Activated T-cell treated with anti-CD3 and anti-CD28 coated beads, Interleukin-2, amount 50 U/mL, for 72 hours (primary cell): ENCODE measurements around the gene CCDC9. TPM values are rescaled to one million over a fixed set of nuclear protein-coding genes. Genes with fewer than 3 reads are reported as not detected.
A peak's percentile ranks its signal among the peaks of the same experiment; 100 is the strongest.

Source experiments
- ATAC-seq, 2 donors: fragments of 150-1000 bp; cut with Tn5 transposase; replicated peaks in 1 of 2; 2 replicates each; pipeline ENCODE4 v1.10.0; 2021; ENCODE audit warnings: moderate library complexity in 2 of 2, mild to moderate bottlenecking in 1 of 2
- DNase-seq, 2 donors: peaks; one replicate each; pipeline ENCODE4 v3.0.0; 2021 to 2022; ENCODE audit warnings: mixed read lengths in 1 of 2
- H3K27ac Mint-ChIP-seq: one replicate; pipeline ENCODE4 v1.8.0; 2022; ENCODE audit warnings: mild to moderate bottlenecking, moderate library complexity, mixed read lengths
- H3K27me3 Mint-ChIP-seq: one replicate; pipeline ENCODE4 v1.8.0; 2022; ENCODE audit warnings: low read depth, mixed read lengths
- H3K36me3 Mint-ChIP-seq, 2 donors: one replicate each; pipeline ENCODE4 v1.8.0; 2022; ENCODE audit warnings: mixed read lengths in 2 of 2, mild to moderate bottlenecking in 1 of 2; ENCODE audit not compliant: insufficient read depth in 2 of 2
- H3K4me1 Mint-ChIP-seq: one replicate; pipeline ENCODE4 v1.8.0; 2022; ENCODE audit warnings: low read depth, mixed read lengths
- H3K4me3 Mint-ChIP-seq, 2 donors: one replicate each; pipeline ENCODE4 v1.8.0; 2022; ENCODE audit warnings: mild to moderate bottlenecking in 2 of 2, mixed read lengths in 2 of 2, moderate library complexity in 2 of 2
- H3K9me3 Mint-ChIP-seq, 2 donors: one replicate each; pipeline ENCODE4 v1.8.0; 2022; ENCODE audit warnings: mixed read lengths in 2 of 2
- total RNA-seq, 2 donors: library from RNA; stranded (reverse); gene quantifications; one replicate each; pipeline ENCODE4 v1.2.3, GENCODE V29; 2022

CCDC9 gene
- total RNA-seq = 10 to 100 TPM; 51.6 to 51.7 TPM

- ATAC-seq (peak; percentile 77 to 80), DNase-seq (peak; percentile 98 to 99)
- Mint-ChIP-seq H3K9me3 (no peaks in the 10 kb centered on the region), H3K36me3 (peaks cover 13 to 20% of the 10 kb centered on the region in 2 donors), H3K4me3 (peak within 1 kb of the TSS; percentile 95 to 99), H3K27me3 (no peaks in the 10 kb centered on the region), H3K27ac (peak within 1 kb of the TSS; percentile 93), H3K4me1 (peaks cover 43% of the 10 kb centered on the region)
Measured at GRCh38 chr19:47255879-47256692, at the start of gene CCDC9. TSS of gene CCDC9 (plus strand) at chr19:47256525. CDS start at chr19:47258401, 1,876 bp downstream.

GRCh38 chr19:47209319-47210179, 46.8 kb upstream of the CCDC9 start:
- H3K9me3 Mint-ChIP-seq = no peaks in the 10 kb centered on the region
- H3K27ac Mint-ChIP-seq = no peak overlapping the region
- H3K27me3 Mint-ChIP-seq = no peaks in the 10 kb centered on the region
- peaks cover 6 to 30% of the 10 kb centered on the region in 2 donors for H3K36me3 Mint-ChIP-seq
- no peak overlapping the region for H3K4me3 Mint-ChIP-seq
- peaks cover 13% of the 10 kb centered on the region for H3K4me1 Mint-ChIP-seq
- ATAC-seq = no peak
- no peak for DNase-seq

GRCh38 chr19:47210180-47210490, 46.2 kb upstream of the CCDC9 start:
- no peak for DNase-seq
- no peak overlapping the region for H3K4me3 Mint-ChIP-seq
- no peaks in the 10 kb centered on the region for H3K9me3 Mint-ChIP-seq
- H3K4me1 Mint-ChIP-seq = peaks cover 13% of the 10 kb centered on the region
- no peak for ATAC-seq
- no peaks in the 10 kb centered on the region for H3K27me3 Mint-ChIP-seq
- peak overlapping the region; percentile 96 for H3K27ac Mint-ChIP-seq
- H3K36me3 Mint-ChIP-seq = peaks cover 6 to 28% of the 10 kb centered on the region in 2 donors

GRCh38 chr19:47210689-47211316, 45.5 kb upstream of the CCDC9 start:
- peak overlapping the region; percentile 96 for H3K27ac Mint-ChIP-seq
- no peaks in the 10 kb centered on the region for H3K9me3 Mint-ChIP-seq
- ATAC-seq (peak; percentile 64 to 68), DNase-seq (peak; percentile 77 to 84)
- H3K27me3 Mint-ChIP-seq = no peaks in the 10 kb centered on the region
- H3K4me1 Mint-ChIP-seq = peaks cover 13% of the 10 kb centered on the region
- peaks cover 6 to 28% of the 10 kb centered on the region in 2 donors for H3K36me3 Mint-ChIP-seq
- H3K4me3 Mint-ChIP-seq = peak overlapping the region; percentile 52 to 60

- ATAC-seq (no peak), DNase-seq (no peak)
- no peaks in the 10 kb centered on the region for H3K9me3 Mint-ChIP-seq
- H3K4me3 Mint-ChIP-seq = no peak overlapping the region
- peak overlapping the region; percentile 10 for H3K27ac Mint-ChIP-seq
- H3K27me3 Mint-ChIP-seq = no peaks in the 10 kb centered on the region
- peaks cover 8% of the 10 kb centered on the region for H3K4me1 Mint-ChIP-seq
- peaks cover 2 to 3% of the 10 kb centered on the region in 2 donors for H3K36me3 Mint-ChIP-seq
Measured at GRCh38 chr19:47215581-47215980, 40.7 kb upstream of the CCDC9 start.

GRCh38 chr19:47221080-47221841, 35.1 kb upstream of the CCDC9 start:
- H3K27me3 Mint-ChIP-seq = no peaks in the 10 kb centered on the region

GRCh38 chr19:47221890-47222289, 34.4 kb upstream of the CCDC9 start:
- peaks cover 2 to 14% of the 10 kb centered on the region in 2 donors for H3K36me3 Mint-ChIP-seq
- H3K27me3 Mint-ChIP-seq = no peaks in the 10 kb centered on the region
- DNase-seq = no peak
- no peak for ATAC-seq
- peaks cover 9% of the 10 kb centered on the region for H3K4me1 Mint-ChIP-seq
- no peak overlapping the region for H3K4me3 Mint-ChIP-seq
- H3K27ac Mint-ChIP-seq = no peak overlapping the region
- no peaks in the 10 kb centered on the region for H3K9me3 Mint-ChIP-seq

More at GRCh38 chr19:47221080-47221841, 35.1 kb upstream of the CCDC9 start:
- DNase-seq = no peak
- H3K27ac Mint-ChIP-seq = no peak overlapping the region
- no peak for ATAC-seq
- H3K4me1 Mint-ChIP-seq = peaks cover 6% of the 10 kb centered on the region
- H3K36me3 Mint-ChIP-seq = peaks cover 2 to 14% of the 10 kb centered on the region in 2 donors
- no peak overlapping the region for H3K4me3 Mint-ChIP-seq
- no peaks in the 10 kb centered on the region for H3K9me3 Mint-ChIP-seq

- peaks cover 2 to 14% of the 10 kb centered on the region in 2 donors for H3K36me3 Mint-ChIP-seq
- peak; percentile 90 to 94 for DNase-seq
- peak overlapping the region; percentile 50 to 92 for H3K4me3 Mint-ChIP-seq
- H3K27ac Mint-ChIP-seq = peak overlapping the region; percentile 47
- ATAC-seq = peak; percentile 64
- peaks cover 10% of the 10 kb centered on the region for H3K4me1 Mint-ChIP-seq
- H3K27me3 Mint-ChIP-seq = no peaks in the 10 kb centered on the region
- H3K9me3 Mint-ChIP-seq = no peaks in the 10 kb centered on the region
Measured at GRCh38 chr19:47225746-47226425, 30.4 kb upstream of the CCDC9 start.

- peaks cover 15% of the 10 kb centered on the region for H3K4me1 Mint-ChIP-seq
- DNase-seq = peak; percentile 82
- H3K9me3 Mint-ChIP-seq = no peaks in the 10 kb centered on the region
- peak; percentile 22 to 23 for ATAC-seq
- H3K4me3 Mint-ChIP-seq = peak overlapping the region; percentile 84 to 92
- peaks cover 4 to 15% of the 10 kb centered on the region in 2 donors for H3K36me3 Mint-ChIP-seq
- peak overlapping the region; percentile 83 for H3K27ac Mint-ChIP-seq
- no peaks in the 10 kb centered on the region for H3K27me3 Mint-ChIP-seq
Measured at GRCh38 chr19:47226426-47227351, 29.6 kb upstream of the CCDC9 start.

- Mint-ChIP-seq H3K27me3 (no peaks in the 10 kb centered on the region), H3K4me1 (peaks cover 24% of the 10 kb centered on the region), H3K27ac (peak overlapping the region; percentile 56), H3K36me3 (peaks cover 6 to 11% of the 10 kb centered on the region in 2 donors), H3K4me3 (peak overlapping the region; percentile 84 to 92), H3K9me3 (no peaks in the 10 kb centered on the region)
- ATAC-seq (peak; percentile 7 to 9), DNase-seq (peak; percentile 79 to 82)
Measured at GRCh38 chr19:47227352-47228167, 28.8 kb upstream of the CCDC9 start.
